Keratinocyte (primary cell): ENCODE data around the gene MANEAL. TPM values are rescaled to one million over a fixed set of nuclear protein-coding genes. Genes with fewer than 3 reads are reported as not detected.

Source experiments
- DNase-seq: peaks from one replicate; pipeline ENCODE4 v3.0.0-alpha.2; 2011; ENCODE audit warnings: low read depth, missing footprints, low spot score
- FAIRE-seq: peaks from 2 replicates; lab custom pipeline; 2011; peaks lifted over from hg19 to GRCh38; lab: Jason Lieb, UNC
- H2AFZ ChIP-seq: 2 replicates; pipeline ENCODE4 v1.6.0; 2012; ENCODE audit warnings: low read length, control low read depth, inconsistent platforms; ENCODE audit not compliant: control insufficient read depth
- H3K27ac ChIP-seq: 2 replicates; pipeline ENCODE4 v1.5.1; 2011; ENCODE audit warnings: low read length; ENCODE audit not compliant: control insufficient read depth, insufficient read depth
- H3K27me3 ChIP-seq: 3 replicates; pipeline ENCODE4 v1.6.0; 2011; ENCODE audit warnings: low read length; ENCODE audit not compliant: control insufficient read depth, insufficient read depth; ENCODE audit errors: extremely low read depth
- H3K36me3 ChIP-seq, 2 experiments: 2 replicates in 1 of 2; 3 replicates in 1 of 2; pipeline ENCODE4 v1.5.1; 2011; ENCODE audit warnings: low read length in 2 of 2, mild to moderate bottlenecking in 1 of 2; ENCODE audit not compliant: control insufficient read depth in 2 of 2, insufficient read depth in 2 of 2; ENCODE audit errors: extremely low read depth in 1 of 2
- H3K4me1 ChIP-seq: 3 replicates; pipeline ENCODE4 v1.5.1; 2011; ENCODE audit warnings: low read length; ENCODE audit not compliant: control insufficient read depth, insufficient read depth; ENCODE audit errors: extremely low read depth
- H3K4me2 ChIP-seq: 3 replicates; pipeline ENCODE4 v1.6.0; 2011; ENCODE audit warnings: low read depth, low read length; ENCODE audit not compliant: control insufficient read depth, insufficient read depth; ENCODE audit errors: extremely low read depth
- H3K4me3 ChIP-seq, 3 experiments: fragments of 200-600 bp in 1 of 3; sonication (generic) in 1 of 3; 2 replicates in 2 of 3; 3 replicates in 1 of 3; pipeline ENCODE4 v1.5.1; 2011 to 2016; ENCODE audit warnings: low read length in 3 of 3, mild to moderate bottlenecking in 3 of 3, control low read depth in 2 of 3, inconsistent platforms in 1 of 3, low read depth in 1 of 3, mixed read lengths in 1 of 3, mixed run types in 1 of 3, moderate library complexity in 1 of 3; ENCODE audit not compliant: control insufficient read depth in 2 of 3, insufficient read depth in 2 of 3; ENCODE audit errors: extremely low read depth in 1 of 3
- H3K79me2 ChIP-seq: 2 replicates; pipeline ENCODE4 v1.6.0; 2012; ENCODE audit warnings: low read length; ENCODE audit not compliant: control insufficient read depth, insufficient read depth
- H3K9ac ChIP-seq: 3 replicates; pipeline ENCODE4 v1.6.0; 2011; ENCODE audit warnings: low read length; ENCODE audit not compliant: control insufficient read depth, insufficient read depth; ENCODE audit errors: extremely low read depth
- H3K9me1 ChIP-seq: 3 replicates; pipeline ENCODE4 v1.6.0; 2011; ENCODE audit warnings: low read length; ENCODE audit not compliant: control insufficient read depth, insufficient read depth; ENCODE audit errors: extremely low read depth
- H3K9me3 ChIP-seq: 2 replicates; pipeline ENCODE4 v1.5.1; 2012; ENCODE audit warnings: low read depth, low read length; ENCODE audit not compliant: control insufficient read depth
- H4K20me1 ChIP-seq: 3 replicates; pipeline ENCODE4 v1.6.0; 2011; ENCODE audit warnings: low read length; ENCODE audit not compliant: control insufficient read depth, insufficient read depth; ENCODE audit errors: extremely low read depth
- CTCF ChIP-seq, 3 experiments: IDR thresholded peaks in 1 of 3; conservative IDR thresholded peaks in 1 of 3; optimal IDR thresholded peaks in 1 of 3; 2 replicates in 2 of 3; 3 replicates in 1 of 3; pipeline versions ENCODE3 to v1.5.1; 2011; ENCODE audit warnings: low read length in 3 of 3, mild to moderate bottlenecking in 3 of 3, moderate library complexity in 2 of 3, control low read depth in 1 of 3, inconsistent platforms in 1 of 3; ENCODE audit not compliant: insufficient read depth in 2 of 3; ENCODE audit errors: extremely low read depth in 1 of 3
- EZH2 ChIP-seq: IDR thresholded peaks from one replicate; pipeline ENCODE4 v1.6.1; 2012; ENCODE audit warnings: inconsistent platforms, mild to moderate bottlenecking, low read length, moderate library complexity
- dilution Hi-C: fragments of 300-500 bp; cut with MboI; formaldehyde crosslinking; loops from one replicate; pipeline ENCODE4 v1.7.0; 2020; ENCODE audit warnings: low sequenced_read_pairs; ENCODE audit not compliant: extremely low pct_ligation_motif_present
- polyA plus RNA-seq, 5 experiments: library from polyadenylated mRNA; depleted of rRNA in 3 of 5; stranded (reverse) in 3 of 5; stranded (forward) in 1 of 5; unstranded in 1 of 5; fragments of >200 nt; gene quantifications; 1 replicate in 1 of 5; 2 replicates in 3 of 5; 3 replicates in 1 of 5; pipeline versions ENCODE4 v1.2.1 to v1.2.3, GENCODE V29; 2011 to 2012; ENCODE audit warnings: missing spikeins in 2 of 5, low read depth in 1 of 5, low replicate concordance in 1 of 5

Gene MANEAL
- polyA plus RNA-seq, 1 donor (not counting 4 experiments of a cell fraction or from before 2014, with no cell fraction given): 0.37 TPM

- H4K20me1 ChIP-seq: peaks cover 4% of the 10 kb centered on the region
- FAIRE-seq: no peak
- no peaks in the 10 kb centered on the region for H3K27me3 ChIP-seq
- peaks cover 13 to 20% of the 10 kb centered on the region in 2 experiments for H3K36me3 ChIP-seq
- H3K9ac ChIP-seq: no peak overlapping the region
- no peaks in the 10 kb centered on the region for H3K9me3 ChIP-seq
- H3K4me1 ChIP-seq: no peaks in the 10 kb centered on the region
- no peak overlapping the region for H3K4me3 ChIP-seq
- H3K9me1 ChIP-seq: no peaks in the 10 kb centered on the region
- H3K79me2 ChIP-seq: peaks cover 66% of the 10 kb centered on the region
- no peak for DNase-seq
- TF ChIP-seq CTCF (optimal IDR thresholded peaks at IDR 0.05 in 1 of 3, IDR thresholded peaks at IDR 0.05 in 1 of 3, conservative IDR thresholded peaks at IDR 0.05 in 1 of 3; ENCODE audit: extremely low read depth in 1 of 3, insufficient read depth in 2 of 3, low read length in 3 of 3) (no peak), EZH2 (no peak)
- H3K27ac ChIP-seq: no peak overlapping the region
- dilution Hi-C loops: no loop called here
- H2AFZ ChIP-seq: no peak overlapping the region
- no peak overlapping the region for H3K4me2 ChIP-seq
Measured at GRCh38 chr1:37845049-37845646, 51.5 kb downstream of the MANEAL start.

- TF ChIP-seq EZH2 (no peak), CTCF (optimal IDR thresholded peaks at IDR 0.05 in 1 of 3, IDR thresholded peaks at IDR 0.05 in 1 of 3, conservative IDR thresholded peaks at IDR 0.05 in 1 of 3; ENCODE audit: extremely low read depth in 1 of 3, insufficient read depth in 2 of 3, low read length in 3 of 3) (no peak)
- Histone ChIP-seq H3K4me3 (no peak overlapping the region), H4K20me1 (peaks cover 4% of the 10 kb centered on the region), H3K4me2 (no peak overlapping the region), H3K79me2 (peaks cover 72% of the 10 kb centered on the region), H3K36me3 (peaks cover 13 to 17% of the 10 kb centered on the region in 2 experiments), H3K9ac (no peak overlapping the region), H3K4me1 (no peaks in the 10 kb centered on the region), H3K27me3 (no peaks in the 10 kb centered on the region), H2AFZ (no peak overlapping the region), H3K9me1 (no peaks in the 10 kb centered on the region), H3K9me3 (no peaks in the 10 kb centered on the region), H3K27ac (no peak overlapping the region)
- dilution Hi-C loops: no loop called here
- FAIRE-seq (no peak), DNase-seq (no peak)
Measured at GRCh38 chr1:37845786-37846185, 52.1 kb downstream of the MANEAL start.
